Activated CD8-positive, alpha-beta T cell treated with anti-CD3 and anti-CD28 coated beads, Interleukin-2, amount 10 ng/mL, durations not matched to agents 7 days and 5 days (primary cell): ENCODE measurements around the gene PPT1. TPM values are rescaled to one million over a fixed set of nuclear protein-coding genes. Genes with fewer than 3 reads are reported as not detected.
A peak's percentile ranks its signal among the peaks of the same experiment; 100 is the strongest.

Source experiments
- ATAC-seq: fragments of 150-1000 bp; cut with Tn5 transposase; one replicate; pipeline ENCODE4 v1.10.0; 2021; ENCODE audit warnings: moderate library complexity
- CTCF ChIA-PET: fragments of 350-600 bp; sonication (Branson Sonifier 250); formaldehyde crosslinking; loops from one replicate; lab custom pipeline; 2021; ENCODE audit warnings: antibody characterized with exemption; lab: Charles Lee
- POLR2A ChIA-PET: fragments of 350-600 bp; sonication (Branson Sonifier 250); formaldehyde crosslinking; loops from one replicate; lab custom pipeline; 2021; ENCODE audit warnings: antibody characterized with exemption; lab: Charles Lee
- DNase-seq: peaks from one replicate; pipeline ENCODE4 v3.0.0-alpha.2; 2020
- H3K27ac Mint-ChIP-seq: one replicate; pipeline ENCODE4 v1.8.0; 2021; ENCODE audit warnings: mild to moderate bottlenecking, mixed read lengths
- H3K27me3 Mint-ChIP-seq: one replicate; pipeline ENCODE4 v1.8.0; 2021; ENCODE audit warnings: low read depth, mixed read lengths
- H3K36me3 Mint-ChIP-seq: one replicate; pipeline ENCODE4 v1.8.0; 2021; ENCODE audit warnings: low read depth, mixed read lengths
- H3K4me1 Mint-ChIP-seq: one replicate; pipeline ENCODE4 v1.8.0; 2021; ENCODE audit warnings: low read depth, mixed read lengths
- H3K4me3 Mint-ChIP-seq: one replicate; pipeline ENCODE4 v1.8.0; 2021; ENCODE audit warnings: mild to moderate bottlenecking, mixed read lengths
- H3K9me3 Mint-ChIP-seq: one replicate; pipeline ENCODE4 v1.8.0; 2022; ENCODE audit warnings: mixed read lengths; ENCODE audit not compliant: insufficient read depth
- total RNA-seq, 2 experiments: library from RNA; stranded (reverse); gene quantifications; one replicate each; pipeline ENCODE4 v1.2.3, GENCODE V29; 2021

PPT1 gene
- total RNA-seq, 2 experiments from 2014 or later = 81.1 to 84.6 TPM

GRCh38 chr1:40064797-40065499 is 32.1 kb downstream of the PPT1 start:
- no peaks in the 10 kb centered on the region for H3K9me3 Mint-ChIP-seq

GRCh38 chr1:40059960-40060750 is 36.9 kb downstream of the PPT1 start:
- peaks cover 88% of the 10 kb centered on the region for H3K36me3 Mint-ChIP-seq
- POLR2A ChIA-PET = interaction anchor here (0.7 to 4.5 kb wide), 3 partner anchors 10 to 103 kb away, joined by 3 to 47 read pairs (median 4); partner anchors contain the start of gene CAP1
- peak overlapping the region; percentile 67 for H3K4me3 Mint-ChIP-seq
- DNase-seq (no peak), ATAC-seq (peak; percentile 47)
- H3K27me3 Mint-ChIP-seq = no peaks in the 10 kb centered on the region
- peaks cover 87% of the 10 kb centered on the region for H3K4me1 Mint-ChIP-seq
- H3K9me3 Mint-ChIP-seq = no peaks in the 10 kb centered on the region
- CTCF ChIA-PET = interaction anchor here (0.6 to 2.8 kb wide), 14 partner anchors 9 to 345 kb away, joined by 3 to 18 read pairs (median 4); partner anchors contain the start of gene CAP1
- peak overlapping the region; percentile 90 for H3K27ac Mint-ChIP-seq

More at GRCh38 chr1:40064797-40065499, 32.1 kb downstream of the PPT1 start:
- POLR2A ChIA-PET = interaction anchor here (0.6 to 3.2 kb wide), 3 partner anchors 10 to 453 kb away, joined by 3 to 10 read pairs (median 4); no protein-coding TSS in a partner anchor
- H3K4me1 Mint-ChIP-seq = peaks cover 63% of the 10 kb centered on the region
- no peaks in the 10 kb centered on the region for H3K27me3 Mint-ChIP-seq
- peak overlapping the region; percentile 85 for H3K27ac Mint-ChIP-seq
- CTCF ChIA-PET = interaction anchor here (1.8 to 4.6 kb wide), 5 partner anchors 10 to 274 kb away, joined by 5 to 32 read pairs (median 6); no protein-coding TSS in a partner anchor
- H3K36me3 Mint-ChIP-seq = peaks cover 83% of the 10 kb centered on the region
- DNase-seq (no peak), ATAC-seq (no peak)
- H3K4me3 Mint-ChIP-seq = peak overlapping the region; percentile 9

- peak; percentile 61 for DNase-seq
- POLR2A ChIA-PET = interaction anchor here (1.3 to 4.5 kb wide), 2 partner anchors 9 to 18 kb away, joined by 4 to 47 read pairs; partner anchors contain the start of gene CAP1
Observed at GRCh38 chr1:40059338-40059959, 37.6 kb downstream of the PPT1 start.

GRCh38 chr1:40058453-40059337 is 38.4 kb downstream of the PPT1 start:
- CTCF ChIA-PET = interaction anchor here (1.2 to 2.9 kb wide), 6 partner anchors 9 to 280 kb away, joined by 3 to 9 read pairs (median 6); no protein-coding TSS in a partner anchor
- peak overlapping the region; percentile 67 for H3K4me3 Mint-ChIP-seq
- POLR2A ChIA-PET = interaction anchor here (1.2 to 4.5 kb wide), 2 partner anchors 14 to 18 kb away, joined by 4 to 47 read pairs; partner anchors contain the start of gene CAP1
- peak overlapping the region; percentile 90 for H3K27ac Mint-ChIP-seq
- no peaks in the 10 kb centered on the region for H3K27me3 Mint-ChIP-seq
- H3K4me1 Mint-ChIP-seq = peaks cover 83% of the 10 kb centered on the region
- peaks cover 83% of the 10 kb centered on the region for H3K36me3 Mint-ChIP-seq
- H3K9me3 Mint-ChIP-seq = no peaks in the 10 kb centered on the region
- ATAC-seq (peak; percentile 3), DNase-seq (no peak)

More at GRCh38 chr1:40059338-40059959, 37.6 kb downstream of the PPT1 start:
- Mint-ChIP-seq H3K9me3 (no peaks in the 10 kb centered on the region), H3K27ac (peak overlapping the region; percentile 90), H3K4me1 (peaks cover 87% of the 10 kb centered on the region), H3K4me3 (peak overlapping the region; percentile 67), H3K36me3 (peaks cover 87% of the 10 kb centered on the region), H3K27me3 (no peaks in the 10 kb centered on the region)
- ATAC-seq = peak; percentile 76
- CTCF ChIA-PET = interaction anchor here (0.8 to 2.8 kb wide), 13 partner anchors 8 to 345 kb away, joined by 3 to 18 read pairs (median 6); partner anchors contain the start of gene CAP1

- ChIA-PET CTCF (interaction anchor here (1.2 to 2.9 kb wide), 7 partner anchors 8 to 281 kb away, joined by 3 to 9 read pairs (median 6); no protein-coding TSS in a partner anchor), POLR2A (interaction anchor here (1.2 to 4.5 kb wide), 2 partner anchors 13 to 17 kb away, joined by 4 to 47 read pairs; partner anchors contain the start of gene CAP1)
- Mint-ChIP-seq H3K36me3 (peaks cover 84% of the 10 kb centered on the region), H3K27ac (peak overlapping the region; percentile 88), H3K27me3 (no peaks in the 10 kb centered on the region), H3K4me3 (peak overlapping the region; percentile 67), H3K9me3 (no peaks in the 10 kb centered on the region), H3K4me1 (peaks cover 81% of the 10 kb centered on the region)
- DNase-seq = no peak
- no peak for ATAC-seq
Observed at GRCh38 chr1:40058097-40058452, 39.0 kb downstream of the PPT1 start.

GRCh38 chr1:40057310-40058030 is 39.6 kb downstream of the PPT1 start:
- H3K27ac Mint-ChIP-seq = peak overlapping the region; percentile 43
- CTCF ChIA-PET = interaction anchor here (1.2 to 2.9 kb wide), 7 partner anchors 8 to 281 kb away, joined by 3 to 9 read pairs (median 6); no protein-coding TSS in a partner anchor
- H3K4me3 Mint-ChIP-seq = no peak overlapping the region
- ATAC-seq (no peak), DNase-seq (no peak)
- no peaks in the 10 kb centered on the region for H3K9me3 Mint-ChIP-seq
- H3K36me3 Mint-ChIP-seq = peaks cover 84% of the 10 kb centered on the region
- no peaks in the 10 kb centered on the region for H3K27me3 Mint-ChIP-seq
- POLR2A ChIA-PET = interaction anchor here (1.2 to 4.5 kb wide), 4 partner anchors 11 to 17 kb away, joined by 4 to 47 read pairs (median 8); partner anchors contain the start of gene CAP1
- H3K4me1 Mint-ChIP-seq = peaks cover 85% of the 10 kb centered on the region

GRCh38 chr1:40056519-40057309 is 40.3 kb downstream of the PPT1 start:
- peak overlapping the region; percentile 76 for H3K27ac Mint-ChIP-seq
- H3K4me3 Mint-ChIP-seq = no peak overlapping the region
- peaks cover 84% of the 10 kb centered on the region for H3K36me3 Mint-ChIP-seq
- H3K9me3 Mint-ChIP-seq = no peaks in the 10 kb centered on the region
- no peaks in the 10 kb centered on the region for H3K27me3 Mint-ChIP-seq
- CTCF ChIA-PET = interaction anchor here (1.2 to 2.9 kb wide), 5 partner anchors 7 to 137 kb away, joined by 5 to 9 read pairs (median 6); partner anchors contain the start of gene CAP1
- POLR2A ChIA-PET = interaction anchor here (1.4 to 2.3 kb wide), 2 partner anchors 10 to 16 kb away, joined by 4 to 12 read pairs; partner anchors contain the start of gene CAP1
- DNase-seq (no peak), ATAC-seq (no peak)
- H3K4me1 Mint-ChIP-seq = peaks cover 86% of the 10 kb centered on the region

- DNase-seq = no peak
- Mint-ChIP-seq H3K4me1 (peaks cover 81% of the 10 kb centered on the region), H3K9me3 (no peaks in the 10 kb centered on the region), H3K27ac (no peak overlapping the region), H3K27me3 (no peaks in the 10 kb centered on the region), H3K36me3 (peaks cover 80% of the 10 kb centered on the region), H3K4me3 (no peak overlapping the region)
- CTCF ChIA-PET = no interaction called here
- no peak for ATAC-seq
- POLR2A ChIA-PET = no interaction called here
Observed at GRCh38 chr1:40053138-40053887, 43.7 kb downstream of the PPT1 start.
